IgD-negative memory B cell (primary cell): ENCODE results near the gene TRIM38. TPM values are rescaled to one million over a fixed set of nuclear protein-coding genes. Genes with fewer than 3 reads are reported as not detected.
A peak's percentile ranks its signal among the peaks of the same experiment; 100 is the strongest.
"Not testable (repeated sequence)": the region's sequence is repeated elsewhere in the genome, so short reads cannot be mapped to it uniquely, and the experiment has no call there.

Experiments
- H3K27ac Mint-ChIP-seq, 3 donors: one replicate each; pipeline ENCODE4 v1.8.0; 2020 to 2022; ENCODE audit warnings: mild to moderate bottlenecking in 3 of 3, mixed read lengths in 3 of 3, moderate library complexity in 1 of 3
- H3K27me3 Mint-ChIP-seq: one replicate; pipeline ENCODE4 v1.8.0; 2021; ENCODE audit warnings: mixed read lengths
- H3K36me3 Mint-ChIP-seq: one replicate; pipeline ENCODE4 v1.8.0; 2020; ENCODE audit warnings: mild to moderate bottlenecking, mixed read lengths
- H3K4me1 Mint-ChIP-seq, 3 donors: one replicate each; pipeline ENCODE4 v1.8.0; 2020 to 2022; ENCODE audit warnings: mixed read lengths in 3 of 3, mild to moderate bottlenecking in 1 of 3
- H3K4me3 Mint-ChIP-seq, 4 donors: one replicate each; pipeline ENCODE4 v1.8.0; 2020 to 2022; ENCODE audit warnings: mild to moderate bottlenecking in 4 of 4, mixed read lengths in 4 of 4, moderate library complexity in 3 of 4
- H3K9me3 Mint-ChIP-seq, 3 donors: one replicate each; pipeline ENCODE4 v1.8.0; 2020 to 2021; ENCODE audit warnings: mixed read lengths in 3 of 3, mild to moderate bottlenecking in 1 of 3
- polyA plus RNA-seq: library from polyadenylated mRNA; unstranded; fragments of 300-500 nt; fragmentation: Illumina TruSeq; gene quantifications from one replicate; pipeline ENCODE4 v1.2.3, GENCODE V29; 2021

TRIM38 gene
- polyA plus RNA-seq, 1 donor from 2014 or later = 23.7 TPM

GRCh38 chr6:25972128-25972527 is 9.5 kb downstream of the TRIM38 start:
- peak overlapping the region in 2 of 3 donors; percentile 30 to 35 for H3K27ac Mint-ChIP-seq
- no peaks in the 10 kb centered on the region for H3K27me3 Mint-ChIP-seq
- H3K4me1 Mint-ChIP-seq = peaks cover 40 to 70% (median 70%) of the 10 kb centered on the region in 3 donors
- H3K9me3 Mint-ChIP-seq = no peaks in the 10 kb centered on the region
- peak overlapping the region in 2 of 4 donors; percentile 28 to 56 for H3K4me3 Mint-ChIP-seq
- H3K36me3 Mint-ChIP-seq = peaks cover 5% of the 10 kb centered on the region

DNA sequence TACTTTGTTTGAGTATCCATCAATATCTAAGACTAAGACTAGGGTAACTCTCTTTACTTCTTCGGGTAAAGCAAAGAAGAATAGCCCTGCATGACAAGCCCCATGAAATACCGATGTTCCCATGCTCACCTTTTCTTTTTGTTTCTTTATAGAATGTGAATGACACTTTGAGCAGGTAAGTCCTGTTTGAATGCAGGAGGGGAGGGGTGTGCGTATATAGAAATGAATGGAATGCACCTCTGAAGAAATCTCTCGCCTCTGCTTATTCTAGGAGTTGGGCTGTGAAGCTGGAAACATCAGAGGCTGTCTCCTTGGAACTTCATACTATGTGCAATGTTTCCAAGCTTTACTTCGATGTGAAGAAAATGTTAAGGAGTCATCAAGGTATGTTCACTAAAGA is 10.3 kb downstream of the TRIM38 start:
- H3K36me3 Mint-ChIP-seq = peaks cover 6% of the 10 kb centered on the region
- H3K4me1 Mint-ChIP-seq = peaks cover 35 to 66% (median 64%) of the 10 kb centered on the region in 3 donors

GRCh38 chr6:25973923-25974555 is 11.4 kb downstream of the TRIM38 start:
- Mint-ChIP-seq H3K27me3 (no peaks in the 10 kb centered on the region), H3K9me3 (no peaks in the 10 kb centered on the region), H3K27ac (peak overlapping the region in 1 of 3 donors; percentile 87), H3K36me3 (peaks cover 4% of the 10 kb centered on the region), H3K4me1 (peaks cover 24 to 57% (median 53%) of the 10 kb centered on the region in 3 donors), H3K4me3 (peak overlapping the region in 2 of 4 donors; percentile 17 to 75)

More for the DNA sequence above, 10.3 kb downstream of the TRIM38 start:
- H3K27me3 Mint-ChIP-seq = no peaks in the 10 kb centered on the region
- no peaks in the 10 kb centered on the region for H3K9me3 Mint-ChIP-seq
- H3K4me3 Mint-ChIP-seq = no peak overlapping the region
- H3K27ac Mint-ChIP-seq = peak overlapping the region in 1 of 3 donors; percentile 30

DNA sequence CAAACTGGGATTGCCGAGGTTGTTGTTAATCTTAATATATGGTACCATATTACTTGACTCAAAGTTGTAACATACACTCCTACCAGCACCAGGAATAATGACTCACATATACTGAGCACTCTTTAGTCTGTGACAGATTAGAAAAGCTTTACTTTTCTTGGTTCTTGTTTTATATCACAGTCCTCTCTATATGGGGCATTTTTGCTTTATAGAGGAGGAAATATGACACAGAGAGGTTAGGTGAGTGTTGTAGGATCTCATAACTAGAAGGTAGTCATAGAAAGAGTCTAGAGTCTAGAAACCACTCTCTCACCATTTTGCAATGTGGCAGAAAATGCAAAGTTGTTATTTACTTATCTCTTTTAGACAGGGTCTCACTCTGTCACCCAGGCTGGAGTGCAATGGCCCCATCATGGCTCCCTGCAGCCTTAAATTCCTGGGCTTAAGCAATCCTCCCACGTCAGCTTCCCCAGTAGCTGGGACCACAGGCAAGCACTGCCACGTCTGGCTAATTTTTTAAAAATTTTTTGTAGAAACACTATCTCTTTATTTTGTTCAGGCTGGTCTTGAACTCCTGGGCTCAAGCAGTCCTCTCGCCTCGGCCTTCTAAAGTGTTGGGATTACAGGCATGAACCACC is 13.4 kb downstream of the TRIM38 start:
- Mint-ChIP-seq H3K36me3 (peaks cover 2% of the 10 kb centered on the region), H3K27me3 (no peaks in the 10 kb centered on the region), H3K4me3 (no peak overlapping the region), H3K9me3 (no peaks in the 10 kb centered on the region), H3K27ac (no peak overlapping the region), H3K4me1 (peaks cover 22 to 48% (median 42%) of the 10 kb centered on the region in 3 donors)

GRCh38 chr6:25980935-25981334 is 18.3 kb downstream of the TRIM38 start:
- Mint-ChIP-seq H3K4me3 (no peak overlapping the region), H3K27ac (peak overlapping the region in 1 of 3 donors; percentile 63), H3K4me1 (peaks cover 17 to 32% (median 22%) of the 10 kb centered on the region in 3 donors), H3K27me3 (no peaks in the 10 kb centered on the region), H3K9me3 (no peaks in the 10 kb centered on the region), H3K36me3 (peaks cover 8% of the 10 kb centered on the region)

GRCh38 chr6:25981568-25982263 is 19.1 kb downstream of the TRIM38 start:
- Mint-ChIP-seq H3K9me3 (no peaks in the 10 kb centered on the region), H3K27ac (peak overlapping the region in 2 of 3 donors; percentile 9 to 44), H3K4me3 (no peak overlapping the region), H3K4me1 (peaks cover 17 to 29% (median 18%) of the 10 kb centered on the region in 3 donors), H3K36me3 (peaks cover 8% of the 10 kb centered on the region), H3K27me3 (no peaks in the 10 kb centered on the region)

DNA sequence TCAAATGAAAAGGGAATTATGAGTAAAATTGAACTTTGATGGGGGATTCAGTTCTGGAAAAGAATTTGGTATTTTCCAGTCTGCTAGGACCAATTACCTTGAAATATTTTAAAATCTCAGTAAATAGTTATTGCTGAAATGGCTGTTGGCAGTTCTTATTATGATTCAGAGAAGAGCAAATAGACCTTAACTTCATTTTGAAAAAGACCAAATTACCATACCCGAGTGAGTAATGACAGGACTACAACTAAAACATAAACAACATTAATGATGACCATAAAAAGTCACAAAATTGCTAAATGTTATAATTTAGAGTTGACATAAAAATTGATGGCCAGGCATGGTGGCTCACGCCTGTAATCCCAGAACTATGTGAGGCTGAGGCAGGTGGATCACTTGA is 21.7 kb downstream of the TRIM38 start:
- no peaks in the 10 kb centered on the region for H3K9me3 Mint-ChIP-seq
- H3K27me3 Mint-ChIP-seq = no peaks in the 10 kb centered on the region
- H3K36me3 Mint-ChIP-seq = peaks cover 6% of the 10 kb centered on the region
- H3K4me1 Mint-ChIP-seq = peaks cover 24 to 43% (median 27%) of the 10 kb centered on the region in 3 donors
- peak overlapping the region in 2 of 3 donors; percentile 69 to 89 for H3K27ac Mint-ChIP-seq
- no peak overlapping the region for H3K4me3 Mint-ChIP-seq

DNA sequence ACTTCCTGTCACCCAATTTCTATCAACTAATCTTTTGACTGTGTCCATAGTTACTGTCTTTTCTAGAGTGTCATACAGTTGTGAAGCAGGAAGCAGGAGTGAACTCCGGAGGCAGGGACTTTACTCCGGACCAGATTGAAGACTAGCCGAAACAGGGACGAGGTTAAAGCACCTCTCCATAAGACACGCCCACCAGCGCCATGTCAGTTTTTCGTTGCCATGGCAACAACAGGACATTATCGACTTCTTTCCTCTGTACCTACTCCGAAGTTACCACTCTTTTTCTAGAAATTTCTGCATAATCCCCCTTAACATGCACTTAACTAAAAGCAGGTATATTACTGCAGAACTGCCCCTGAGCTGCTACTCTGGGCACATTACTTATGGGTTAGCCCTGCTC is 25.2 kb downstream of the TRIM38 start:
- Mint-ChIP-seq H3K9me3 (no peaks in the 10 kb centered on the region), H3K4me1 (peaks cover 26 to 54% (median 31%) of the 10 kb centered on the region in 3 donors), H3K27me3 (no peaks in the 10 kb centered on the region), H3K4me3 (peak overlapping the region in 1 of 4 donors; percentile 23), H3K27ac (peak overlapping the region in 2 of 3 donors; percentile 37 to 84), H3K36me3 (peaks cover 3% of the 10 kb centered on the region)

DNA sequence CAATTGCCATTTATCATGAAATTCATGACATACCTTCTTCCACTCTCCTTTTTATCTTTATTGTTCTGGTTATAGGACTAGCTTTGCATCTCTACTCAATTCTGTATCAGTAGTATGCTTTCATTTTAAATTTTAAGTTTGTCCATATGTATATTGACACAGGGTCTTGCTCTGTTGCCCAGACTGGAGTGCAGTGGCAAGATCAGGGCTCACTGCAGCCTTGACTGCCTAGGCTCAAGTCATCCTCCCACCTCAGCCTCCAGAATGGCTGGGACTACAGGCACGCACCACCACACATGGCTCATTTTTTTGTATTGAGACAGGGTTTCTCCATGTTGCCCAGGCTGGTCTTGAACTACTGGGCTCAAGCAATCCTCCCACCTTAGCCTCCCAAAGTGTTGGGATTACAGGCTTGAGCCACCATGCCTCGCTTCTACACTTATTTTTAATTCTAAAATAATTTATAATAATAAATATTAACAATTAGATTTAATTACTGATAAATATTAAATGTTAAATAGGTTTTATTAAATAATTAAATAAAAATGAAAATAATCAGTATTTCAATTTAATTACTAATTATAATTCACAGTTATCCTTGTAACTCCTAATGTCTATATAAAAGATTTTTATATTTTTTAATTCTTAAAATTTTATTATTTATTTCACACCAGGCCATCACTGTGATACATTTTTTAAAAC is 27.7 kb downstream of the TRIM38 start:
- Mint-ChIP-seq H3K36me3 (no peaks in the 10 kb centered on the region), H3K9me3 (no peaks in the 10 kb centered on the region), H3K4me3 (peak overlapping the region in 1 of 4 donors; percentile 45), H3K27ac (peak overlapping the region in 1 of 3 donors; percentile 73), H3K4me1 (peaks cover 22 to 48% (median 22%) of the 10 kb centered on the region in 3 donors), H3K27me3 (no peaks in the 10 kb centered on the region)

GRCh38 chr6:25991785-25992412 is 29.3 kb downstream of the TRIM38 start:
- H3K27ac Mint-ChIP-seq = peak overlapping the region; percentile 90 to 95 (median 95)
- H3K4me3 Mint-ChIP-seq = peak overlapping the region; percentile 93 to 100 (median 98)
- no peaks in the 10 kb centered on the region for H3K27me3 Mint-ChIP-seq
- H3K4me1 Mint-ChIP-seq = peaks cover 27 to 51% (median 30%) of the 10 kb centered on the region in 3 donors
- H3K36me3 Mint-ChIP-seq = no peaks in the 10 kb centered on the region
- no peaks in the 10 kb centered on the region for H3K9me3 Mint-ChIP-seq

DNA sequence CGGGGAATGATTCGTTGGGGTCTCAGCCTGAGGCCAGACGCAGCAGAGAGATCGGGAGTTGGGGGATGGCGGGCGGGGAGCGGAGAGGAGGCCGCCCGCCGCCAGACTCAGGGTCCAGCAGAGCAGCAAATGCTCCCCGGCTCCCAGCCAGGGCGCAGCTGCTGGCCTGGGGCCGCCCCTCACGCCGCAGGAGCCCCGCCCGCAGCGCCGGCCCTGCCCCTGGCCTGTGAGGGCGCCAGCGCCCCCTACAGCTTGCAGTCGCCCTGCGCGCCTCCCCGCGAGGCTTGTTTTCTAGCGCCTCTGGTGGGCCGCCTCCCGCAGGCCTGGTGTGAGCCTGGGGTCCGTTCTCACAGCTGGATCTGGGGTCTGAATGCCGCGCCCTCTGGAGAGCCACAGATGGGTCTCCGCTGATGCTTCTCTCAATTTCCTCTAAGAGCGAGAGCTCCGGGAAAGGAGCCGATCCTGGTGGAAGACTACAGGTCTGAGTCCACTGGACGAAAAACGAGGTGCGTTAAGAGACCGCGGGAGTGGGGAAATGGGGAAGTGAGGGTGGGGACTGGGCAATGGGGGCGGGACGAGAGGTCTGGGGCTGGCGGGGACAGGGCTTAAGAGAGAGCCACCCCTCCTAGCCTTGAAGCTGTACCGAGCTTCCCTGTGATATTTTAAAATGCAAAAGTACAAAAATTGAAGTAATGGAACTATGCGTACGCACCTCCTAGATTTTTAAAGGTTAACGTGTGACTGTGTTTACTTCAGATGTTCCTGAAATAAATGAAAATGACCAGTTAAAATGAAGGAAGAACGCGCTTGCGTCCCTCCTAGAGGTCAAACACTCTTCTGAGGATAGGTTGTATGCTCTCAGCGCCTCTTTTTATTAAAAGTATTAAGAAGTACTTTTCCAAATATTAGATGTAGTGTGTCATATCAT is 30.1 kb downstream of the TRIM38 start:
- no peaks in the 10 kb centered on the region for H3K36me3 Mint-ChIP-seq
- H3K27me3 Mint-ChIP-seq = no peaks in the 10 kb centered on the region
- peak overlapping the region; percentile 90 to 99 (median 95) for H3K27ac Mint-ChIP-seq
- H3K4me3 Mint-ChIP-seq = peak overlapping the region; percentile 96 to 100 (median 98)
- peaks cover 26 to 48% (median 32%) of the 10 kb centered on the region in 3 donors for H3K4me1 Mint-ChIP-seq
- H3K9me3 Mint-ChIP-seq = no peaks in the 10 kb centered on the region

GRCh38 chr6:25993341-25993684 is 30.7 kb downstream of the TRIM38 start:
- not testable (repeated sequence) for H3K27me3 Mint-ChIP-seq, H3K9me3 Mint-ChIP-seq
- H3K27ac Mint-ChIP-seq = peak overlapping the region in 1 of 3 donors; percentile 95

DNA sequence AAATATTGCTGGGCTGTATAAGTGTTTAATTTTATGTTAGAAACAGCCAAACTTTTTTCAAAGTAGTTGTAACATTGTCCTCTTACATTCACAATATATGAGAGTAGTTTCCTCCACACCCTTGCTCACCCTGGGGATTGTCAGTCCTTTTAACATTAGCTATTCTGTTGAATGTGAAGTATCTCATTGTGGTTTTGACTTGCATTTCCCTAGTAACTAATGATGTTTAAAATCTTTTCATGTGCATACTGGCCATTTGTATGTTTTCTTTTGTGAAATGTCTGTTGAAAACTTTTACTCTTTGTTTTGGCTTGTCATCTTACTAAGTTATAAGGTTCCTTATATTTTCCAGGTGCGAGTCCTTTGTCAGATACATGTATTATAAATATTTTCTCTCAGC is 32.9 kb downstream of the TRIM38 start:
- H3K9me3 Mint-ChIP-seq = no peaks in the 10 kb centered on the region
- peak overlapping the region in 1 of 3 donors; percentile 43 for H3K27ac Mint-ChIP-seq
- peaks cover 4% of the 10 kb centered on the region for H3K36me3 Mint-ChIP-seq
- peaks cover 20 to 40% (median 29%) of the 10 kb centered on the region in 3 donors for H3K4me1 Mint-ChIP-seq
- H3K4me3 Mint-ChIP-seq = peak overlapping the region in 2 of 4 donors; percentile 67 to 70
- no peaks in the 10 kb centered on the region for H3K27me3 Mint-ChIP-seq

More at GRCh38 chr6:25993341-25993684, 30.7 kb downstream of the TRIM38 start:
- H3K36me3 Mint-ChIP-seq = not testable (repeated sequence)
- Mint-ChIP-seq H3K4me1 (peaks cover 21 to 46% (median 30%) of the 10 kb centered on the region in 3 donors), H3K4me3 (peak overlapping the region; percentile 71 to 100 (median 93))
